Upper lobe of right lung (tissue), 1 donor: ENCODE results near the gene AMN. TPM values are rescaled to one million over a fixed set of nuclear protein-coding genes. Genes with fewer than 3 reads are reported as not detected.

Experiments
- ATAC-seq: fragments of 200-7000 bp; cut with Tn5 transposase; one replicate; pipeline ENCODE4 v1.9.1; 2020; ENCODE audit warnings: mild to moderate bottlenecking, moderate library complexity
- DNase-seq: peaks from one replicate; pipeline ENCODE4 v3.0.0-alpha.2; 2020
- H3K27ac ChIP-seq: fragments of 200-600 bp; one replicate; pipeline ENCODE4 v1.8.0; 2022
- H3K27me3 ChIP-seq: fragments of 200-600 bp; one replicate; pipeline ENCODE4 v1.8.0; 2022; ENCODE audit warnings: mild to moderate bottlenecking
- H3K36me3 ChIP-seq: fragments of 200-600 bp; one replicate; pipeline ENCODE4 v1.8.0; 2022
- H3K4me1 ChIP-seq: fragments of 200-600 bp; one replicate; pipeline ENCODE4 v1.8.0; 2022
- H3K4me3 ChIP-seq: fragments of 200-600 bp; one replicate; pipeline ENCODE4 v1.8.0; 2022; ENCODE audit warnings: mild to moderate bottlenecking
- H3K9me3 ChIP-seq: fragments of 200-600 bp; one replicate; pipeline ENCODE4 v1.8.0; 2022
- CTCF ChIP-seq: fragments of 200-600 bp; IDR thresholded peaks from one replicate; pipeline ENCODE4 v1.8.0; 2022; ENCODE audit warnings: antibody characterized with exemption
- intact Hi-C: fragments of 100-400 bp; cut with DNase I; formaldehyde crosslinking; loops from one replicate; pipeline ENCODE4 v1.11.0; 2022
- total RNA-seq: library from RNA; stranded (reverse); fragmentation: NEBNext Ultra II Directional; extraction: Animal tissue kit (Norgen Biotek cat#: 25700); gene quantifications from one replicate; pipeline ENCODE4 v1.2.1, GENCODE V29; 2021
- donor health status: DM: no; HTN: yes; CAD: no; lungs with severe emphysema.

Gene AMN
- total RNA-seq, 1 donor from 2014 or later, result 19.8 TPM

GRCh38 chr14:102913341-102914211, 8.9 kb upstream of the AMN start:
- Histone ChIP-seq H3K4me1 (no peaks in the 10 kb centered on the region), H3K27ac (no peak overlapping the region), H3K36me3 (no peaks in the 10 kb centered on the region), H3K4me3 (no peak overlapping the region), H3K27me3 (no peaks in the 10 kb centered on the region), H3K9me3 (no peaks in the 10 kb centered on the region)
- intact Hi-C loops, result no loop called here
- DNase-seq, result no peak
- ATAC-seq, result no peak
- no peak for TF ChIP-seq CTCF

DNA sequence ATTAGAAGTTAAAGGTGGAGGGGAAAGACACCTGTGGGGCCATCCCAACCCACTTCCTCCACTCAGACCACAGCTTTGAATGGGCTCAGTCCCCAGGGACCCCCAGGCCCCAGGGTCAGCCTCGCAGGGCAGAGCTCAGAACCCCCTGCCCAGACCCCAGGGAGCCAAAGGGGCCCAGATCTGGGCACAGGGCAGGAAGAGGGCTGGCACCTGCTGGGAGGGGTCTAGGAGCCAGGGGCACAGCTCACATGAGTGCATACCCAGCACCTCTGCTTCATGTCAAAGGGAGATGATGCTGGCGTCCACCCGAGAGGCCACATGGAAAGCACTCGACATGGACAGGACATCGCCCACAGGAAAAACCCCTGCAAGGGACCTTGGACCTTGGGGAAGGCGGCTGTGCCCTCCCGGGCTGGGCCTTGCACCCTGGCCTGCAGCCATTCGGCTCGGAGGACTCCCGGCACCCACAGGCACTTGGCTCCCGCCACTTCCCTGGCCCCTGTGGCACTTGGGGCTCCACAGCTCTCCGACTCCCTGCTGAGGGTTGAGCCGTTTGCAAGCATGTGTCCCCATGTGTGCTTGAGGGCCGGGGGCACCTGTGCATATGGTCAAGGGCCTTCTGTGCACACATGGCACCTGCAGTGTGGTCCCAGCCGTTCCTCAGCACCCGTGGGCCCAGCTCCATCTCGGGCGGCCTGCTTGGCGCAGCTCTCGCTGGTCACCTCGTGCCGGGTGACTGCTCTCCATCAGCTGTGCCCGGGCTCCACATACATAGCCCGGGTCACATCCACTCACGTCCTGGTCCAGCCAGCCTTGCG, 7.8 kb upstream of the AMN start:
- H3K9me3 ChIP-seq, result no peaks in the 10 kb centered on the region
- H3K36me3 ChIP-seq, result no peaks in the 10 kb centered on the region
- H3K27me3 ChIP-seq, result no peaks in the 10 kb centered on the region
- intact Hi-C loops, result no loop called here
- peak; percentile 62 for DNase-seq
- H3K4me1 ChIP-seq, result no peaks in the 10 kb centered on the region
- no peak for TF ChIP-seq CTCF
- H3K4me3 ChIP-seq, result no peak overlapping the region
- no peak for ATAC-seq
- H3K27ac ChIP-seq, result no peak overlapping the region

GRCh38 chr14:102915292-102916110, 7.0 kb upstream of the AMN start:
- Histone ChIP-seq H3K4me1 (no peaks in the 10 kb centered on the region), H3K4me3 (no peak overlapping the region), H3K27me3 (no peaks in the 10 kb centered on the region), H3K36me3 (no peaks in the 10 kb centered on the region), H3K9me3 (no peaks in the 10 kb centered on the region), H3K27ac (no peak overlapping the region)
- ATAC-seq, result no peak
- no peak for TF ChIP-seq CTCF
- DNase-seq, result no peak
- intact Hi-C loops, result no loop called here

DNA sequence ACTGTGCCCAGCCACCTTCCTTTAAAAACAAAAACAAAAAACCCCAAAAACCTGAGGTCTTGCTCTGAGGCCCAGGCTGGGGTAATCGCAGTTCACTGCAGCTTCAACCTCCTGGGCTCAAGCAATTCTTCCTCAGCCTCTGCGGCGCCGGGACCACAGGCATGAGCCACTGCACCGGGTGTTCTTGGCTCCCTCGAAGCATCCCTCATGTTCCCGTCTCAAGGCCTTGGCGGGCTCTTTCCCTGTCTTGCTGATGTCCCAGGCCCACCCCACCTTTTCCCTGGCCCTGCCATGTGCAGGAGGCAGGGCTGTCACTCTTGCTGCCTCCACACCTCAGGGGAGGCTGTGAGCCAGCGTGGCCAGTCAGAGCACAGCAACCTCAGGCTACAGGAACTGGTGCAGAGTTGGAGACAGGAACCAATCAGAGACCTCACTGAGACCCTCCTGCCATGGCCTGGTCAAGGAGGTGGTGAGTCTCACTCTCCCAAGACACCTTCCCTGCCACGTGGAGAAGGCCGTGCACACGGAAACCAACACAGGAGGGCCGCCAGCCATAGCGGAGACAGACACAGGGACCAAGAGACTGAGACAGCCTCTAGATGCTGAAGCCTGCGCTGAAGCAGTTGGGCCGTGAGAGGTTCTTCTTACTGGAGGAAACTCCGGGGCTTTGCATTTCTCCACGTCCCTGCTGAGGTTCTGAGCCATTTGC, 6.0 kb upstream of the AMN start:
- H3K4me1 ChIP-seq, result no peaks in the 10 kb centered on the region
- H3K27me3 ChIP-seq, result no peaks in the 10 kb centered on the region
- TF ChIP-seq CTCF, result no peak
- H3K27ac ChIP-seq, result no peak overlapping the region
- intact Hi-C loops, result no loop called here
- no peaks in the 10 kb centered on the region for H3K9me3 ChIP-seq
- no peak overlapping the region for H3K4me3 ChIP-seq
- H3K36me3 ChIP-seq, result no peaks in the 10 kb centered on the region
- ATAC-seq, result no peak
- no peak for DNase-seq

- Histone ChIP-seq H3K4me1 (no peaks in the 10 kb centered on the region), H3K9me3 (no peaks in the 10 kb centered on the region), H3K27ac (no peak overlapping the region), H3K36me3 (no peaks in the 10 kb centered on the region), H3K4me3 (no peak overlapping the region), H3K27me3 (peaks cover 1% of the 10 kb centered on the region)
- no peak for TF ChIP-seq CTCF
- ATAC-seq (no peak), DNase-seq (no peak)
- intact Hi-C loops, result no loop called here
Observed at GRCh38 chr14:102917056-102917385, 5.4 kb upstream of the AMN start.
